ENCODE results near the gene MYH16.
"Not testable (repeated sequence)": the region's sequence is repeated elsewhere in the genome, so short reads cannot be mapped to it uniquely, and the experiment has no call there.

The MYH16 gene

DNA sequence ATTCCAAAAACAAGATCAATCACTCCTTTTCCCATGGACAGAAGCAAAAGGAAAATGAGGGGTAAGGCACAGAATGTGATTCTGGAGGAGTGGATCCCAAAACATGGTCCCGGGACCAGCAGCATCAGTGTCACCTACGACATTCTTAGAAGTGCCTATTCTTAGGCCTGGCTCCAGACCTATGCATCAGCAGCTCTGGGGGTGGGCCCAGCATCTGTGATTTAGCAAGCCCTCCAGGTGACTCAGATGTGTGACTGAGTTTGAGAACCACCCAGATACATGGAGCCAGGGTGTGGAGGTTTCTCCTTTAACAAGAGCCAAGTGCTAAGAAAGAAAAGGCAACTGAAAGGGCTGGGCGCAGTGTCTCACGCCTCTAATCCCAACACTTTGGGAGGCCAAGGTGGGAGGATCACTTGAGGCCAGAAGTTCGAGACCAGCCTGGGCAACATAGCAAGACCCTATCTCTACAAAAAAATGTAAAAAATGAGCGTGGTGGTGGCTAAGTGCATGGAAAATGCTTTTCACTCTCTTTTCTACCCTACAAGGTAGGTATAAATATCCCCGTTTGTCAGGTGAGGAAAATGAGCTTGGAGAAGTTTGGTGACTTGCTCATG lies 35.9 kb downstream of the MYH16 start:
- DNase-seq: no peak

GRCh38 chr7:99309111-99309510 lies 36.5 kb downstream of the MYH16 start:
- DNase-seq: no peak

GRCh38 chr7:99310004-99310403 lies 37.4 kb downstream of the MYH16 start:
- DNase-seq: no peak

- no peak for DNase-seq
These were observed 39.1 kb downstream of the MYH16 start for GRCh38 chr7:99311702-99312101.

DNA sequence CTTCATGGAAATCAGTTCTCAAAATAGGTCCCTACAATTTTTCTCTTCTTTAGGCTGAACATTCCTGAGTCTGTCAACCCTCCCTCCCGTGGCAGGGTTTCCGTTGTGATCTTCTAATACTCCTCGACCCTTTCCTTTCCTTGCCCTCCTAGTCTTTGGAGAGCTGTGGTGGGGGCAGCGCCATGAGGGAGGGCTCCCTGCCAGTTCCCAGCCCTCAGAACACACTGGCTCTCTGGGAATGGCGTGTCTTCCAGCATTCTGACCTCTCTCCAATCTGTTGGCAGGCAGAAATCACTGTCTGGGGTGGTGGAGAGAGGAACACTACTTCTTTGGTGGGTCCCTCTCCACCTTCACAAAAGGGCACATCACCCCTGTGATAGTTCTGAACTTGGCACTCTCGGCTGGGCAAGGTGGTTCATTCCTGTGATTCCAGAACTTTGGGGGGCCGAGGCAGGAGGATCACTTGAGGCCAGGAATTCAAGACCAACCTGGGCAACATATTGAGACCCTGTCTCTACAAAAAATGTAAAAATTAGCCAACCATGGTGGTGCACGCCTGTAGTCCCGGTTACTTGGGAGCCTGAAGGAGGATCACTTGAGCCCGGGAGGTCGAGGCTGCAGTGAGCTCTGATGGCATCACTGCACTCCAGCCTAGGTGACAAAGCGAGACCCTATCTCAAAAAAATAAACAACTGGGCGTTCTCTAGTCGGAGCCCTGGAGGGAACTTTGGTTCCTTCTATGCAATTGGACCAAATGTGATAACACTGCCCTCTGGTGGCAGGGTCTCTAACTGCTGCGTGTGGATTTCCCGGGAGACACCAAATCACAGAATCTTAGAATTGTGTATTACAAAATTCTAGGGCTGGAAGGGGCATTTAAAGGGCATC lies 39.9 kb downstream of the MYH16 start:
- peak; percentile 43 for DNase-seq

DNA sequence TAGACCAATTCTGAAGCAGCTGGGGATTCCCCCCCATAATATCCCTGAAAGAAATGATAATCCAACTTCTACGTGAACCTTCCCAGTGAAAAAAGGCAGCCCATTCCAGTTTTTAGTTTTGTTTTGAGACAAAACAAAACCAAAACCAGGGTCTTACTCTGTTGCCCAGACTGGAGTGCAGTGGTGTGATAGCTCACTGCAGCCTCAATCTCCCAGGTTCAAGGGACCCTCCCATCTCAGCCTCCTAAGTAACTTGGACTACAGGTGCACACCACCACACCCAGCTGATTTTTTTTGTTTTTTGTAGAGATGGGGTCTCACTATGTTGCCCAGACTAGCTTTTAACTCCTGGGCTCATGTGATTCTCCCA lies 40.5 kb downstream of the MYH16 start:
- DNase-seq: no peak

- no peak for DNase-seq
These were observed 41.9 kb downstream of the MYH16 start for GRCh38 chr7:99314504-99314903.

DNA sequence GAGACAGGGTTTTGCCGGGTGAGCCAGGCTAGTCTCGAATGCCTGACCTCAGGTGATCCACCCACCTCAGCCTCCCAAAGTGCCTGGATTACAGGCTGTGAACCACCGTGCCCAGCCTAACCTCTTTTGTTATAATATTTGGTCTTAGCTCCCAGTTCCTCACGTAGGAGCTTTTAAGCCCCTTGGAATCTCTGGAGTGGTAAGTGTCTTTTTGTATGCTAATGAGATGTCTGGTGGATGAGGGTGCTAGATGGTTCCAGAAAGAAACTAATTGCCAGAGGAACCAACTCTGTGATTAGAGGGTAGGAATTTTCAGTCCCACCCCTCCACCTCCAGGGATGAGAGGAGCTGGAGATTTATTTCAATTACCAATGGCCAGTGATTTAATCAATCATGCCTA lies 47.7 kb downstream of the MYH16 start:
- DNase-seq: no peak

GRCh38 chr7:99322659-99323058 lies 50.0 kb downstream of the MYH16 start:
- not testable (repeated sequence) for DNase-seq

DNA sequence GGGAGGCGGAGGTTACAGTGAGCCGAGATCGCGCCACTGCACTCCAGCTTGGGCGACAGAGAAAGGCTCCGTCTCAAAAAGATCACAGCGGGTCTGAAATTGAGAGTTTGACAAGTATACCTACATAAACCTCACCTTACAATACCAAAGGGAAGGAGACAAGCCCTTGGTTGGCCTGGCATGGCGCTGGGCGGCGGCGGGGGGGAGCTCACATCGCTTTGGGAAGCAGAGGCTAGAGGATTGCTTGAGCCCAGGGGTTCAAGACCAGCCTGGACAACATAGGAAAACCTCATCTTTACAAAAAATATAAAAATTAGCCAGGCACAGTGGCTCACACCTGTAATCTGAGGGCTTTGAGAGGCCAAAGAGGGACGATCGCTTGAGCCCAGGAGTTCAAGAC lies 51.9 kb downstream of the MYH16 start:
- DNase-seq: no peak

GRCh38 chr7:99325001-99325493 lies 52.4 kb downstream of the MYH16 start:
- peak; percentile 5 for DNase-seq

GRCh38 chr7:99325592-99326407 lies 53.2 kb downstream of the MYH16 start, which contains the start of gene ARPC1A:
Gene ARPC1A (plus strand): TSS chr7:99325898. CDS start chr7:99333354, 7,456 bp downstream.
- DNase-seq: peak; percentile 94

DNA sequence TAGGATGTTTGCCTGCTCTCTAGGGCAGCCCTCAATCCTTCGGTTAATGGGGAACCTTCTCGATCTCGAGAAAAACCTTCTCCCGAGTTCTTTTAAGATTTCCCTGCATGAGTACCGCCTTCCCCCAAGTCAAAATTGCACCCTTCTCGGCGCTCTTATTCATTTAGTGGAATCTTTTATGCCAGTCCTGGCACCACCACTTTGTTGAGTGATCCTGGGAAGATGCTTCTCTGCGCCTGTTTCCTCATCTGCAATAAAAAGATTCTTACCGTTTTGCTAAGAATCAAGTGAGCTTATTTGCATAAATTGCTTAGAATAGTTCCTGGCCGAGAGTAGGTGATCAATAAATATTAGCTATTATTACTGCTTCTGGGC lies 53.8 kb downstream of the MYH16 start:
- no peak for DNase-seq

GRCh38 chr7:99330314-99330961 lies 57.8 kb downstream of the MYH16 start:
- DNase-seq: not testable (repeated sequence)

DNA sequence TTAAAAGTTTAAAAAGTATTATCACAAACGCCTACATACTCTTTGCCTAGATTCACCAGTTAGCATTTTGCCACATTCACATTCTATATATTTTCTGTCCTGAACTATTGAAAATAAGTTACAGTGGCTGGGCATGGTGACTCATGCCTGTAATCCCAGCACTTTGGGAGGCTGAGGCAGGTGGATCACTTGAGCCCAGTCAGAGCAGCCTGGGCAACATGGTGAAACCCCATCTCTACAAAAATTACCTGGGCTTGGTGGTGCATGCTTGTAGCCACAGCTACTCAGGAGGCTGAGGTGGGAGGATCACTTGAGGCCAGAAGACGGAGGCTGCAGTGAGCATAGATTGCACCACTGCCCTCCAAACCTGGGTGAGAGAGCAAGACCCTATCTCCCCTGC lies 58.4 kb downstream of the MYH16 start:
- no peak for DNase-seq

- no peak for DNase-seq
These were observed 67.0 kb downstream of the MYH16 start for GRCh38 chr7:99339595-99339994.

GRCh38 chr7:99340659-99341058 lies 68.0 kb downstream of the MYH16 start:
- no peak for DNase-seq

DNA sequence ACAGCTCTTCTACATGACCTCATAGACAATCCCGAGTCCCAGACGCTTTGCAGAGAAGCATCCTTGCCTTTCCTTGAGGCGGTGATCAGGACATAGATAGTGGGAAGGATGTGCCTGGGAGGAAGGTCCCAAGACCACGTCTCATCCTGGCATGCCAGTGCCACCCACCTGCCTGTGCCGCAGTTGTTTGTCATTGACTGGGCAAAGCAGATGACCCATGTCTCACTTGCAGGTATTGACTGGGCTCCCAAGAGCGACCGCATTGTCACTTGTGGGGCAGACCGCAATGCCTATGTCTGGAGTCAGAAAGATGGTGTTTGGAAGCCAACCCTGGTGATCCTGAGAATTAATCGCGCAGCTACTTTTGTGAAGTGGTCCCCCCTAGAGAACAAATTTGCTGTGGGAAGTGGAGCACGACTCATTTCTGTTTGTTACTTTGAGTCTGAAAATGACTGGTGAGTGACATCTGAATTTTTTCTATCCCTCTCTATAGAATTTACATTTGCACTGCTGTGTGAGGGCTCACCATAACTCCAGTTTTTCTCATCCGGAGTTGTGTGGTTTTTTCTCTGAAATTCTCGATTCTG lies 71.5 kb downstream of the MYH16 start:
- DNase-seq: no peak

DNA sequence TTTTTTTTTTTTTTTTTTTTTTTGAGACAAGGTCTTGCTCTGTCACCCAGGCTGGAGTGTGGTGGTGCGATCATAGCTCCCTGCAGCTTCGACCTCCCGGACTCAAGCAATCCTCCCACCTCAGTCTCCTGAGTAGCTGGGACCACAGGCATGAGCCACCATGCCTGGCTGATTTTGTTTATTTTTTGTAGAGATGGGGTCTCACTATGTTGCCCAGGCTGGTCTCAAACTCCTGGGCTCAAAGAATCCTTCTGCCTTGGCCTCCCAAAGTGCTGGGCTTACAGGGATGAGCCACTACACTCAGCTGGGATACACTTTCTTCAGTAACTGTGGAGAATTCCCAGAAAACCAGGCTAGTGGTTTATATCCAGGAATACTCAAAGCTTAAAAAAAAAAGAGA lies 78.0 kb downstream of the MYH16 start:
- not testable (repeated sequence) for DNase-seq

GRCh38 chr7:99352247-99352646 lies 79.6 kb downstream of the MYH16 start:
- no peak for DNase-seq

DNA sequence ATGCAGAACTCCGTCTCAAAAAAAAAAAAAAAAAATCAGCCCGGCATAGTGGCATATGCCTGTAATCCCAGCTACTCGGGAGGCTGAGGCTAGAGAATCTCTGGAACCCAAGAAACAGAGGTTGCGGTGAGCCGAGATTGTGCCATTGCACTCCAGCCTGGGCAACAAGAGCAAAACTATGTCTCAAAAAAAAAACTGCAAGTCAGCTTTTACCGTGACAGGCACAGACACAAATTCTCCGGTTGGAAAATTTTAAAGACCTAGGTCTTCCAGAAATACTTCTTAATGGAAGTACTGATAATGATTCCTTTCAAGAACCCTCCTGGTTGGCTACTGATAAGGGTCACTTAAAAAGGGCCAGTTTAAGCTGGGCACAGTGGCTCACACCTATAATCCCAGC lies 82.5 kb downstream of the MYH16 start:
- no peak for DNase-seq

- no peak for DNase-seq
These were observed 85.3 kb downstream of the MYH16 start for GRCh38 chr7:99357701-99358490.
